ELF-1 (cell line): ENCODE measurements around the gene OPA3.

Experiments used
- DNase-seq: peaks from one replicate; pipeline ENCODE4 v3.0.0-alpha.2; 2016; ENCODE audit warnings: low read depth, low spot score

The OPA3 gene

GRCh38 chr19:45505151-45505995, 79.2 kb downstream of the OPA3 start:
- no peak for DNase-seq

- DNase-seq, result no peak
Measured at GRCh38 chr19:45503909-45504308, 80.7 kb downstream of the OPA3 start.

DNA sequence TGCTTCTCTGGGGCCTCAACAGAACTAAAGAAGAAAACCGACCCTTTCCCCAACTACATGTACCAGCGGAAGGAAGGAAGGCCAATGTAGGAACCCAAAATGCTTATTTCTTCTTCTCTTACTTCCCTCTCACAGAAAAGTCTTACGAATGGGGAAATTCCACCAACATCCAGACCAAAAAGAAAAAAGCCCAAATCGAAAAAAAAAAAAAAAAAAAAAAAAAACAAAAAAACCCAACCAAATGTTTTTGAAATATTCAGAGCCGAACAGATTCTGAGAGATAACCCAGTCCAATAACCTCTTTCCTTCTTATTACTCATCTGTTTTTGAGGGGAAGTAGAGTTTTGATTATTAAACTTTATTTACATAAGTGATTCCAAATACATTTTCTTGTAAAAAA, 82.5 kb downstream of the OPA3 start:
- no peak for DNase-seq

- peak; percentile 54 for DNase-seq
Measured at GRCh38 chr19:45501730-45502014, 82.9 kb downstream of the OPA3 start.

- DNase-seq, result peak; percentile 69
Measured at GRCh38 chr19:45500918-45501729, 83.5 kb downstream of the OPA3 start.

- peak; percentile 98 for DNase-seq
Measured at GRCh38 chr19:45499196-45500180, 85.1 kb downstream of the OPA3 start.

DNA sequence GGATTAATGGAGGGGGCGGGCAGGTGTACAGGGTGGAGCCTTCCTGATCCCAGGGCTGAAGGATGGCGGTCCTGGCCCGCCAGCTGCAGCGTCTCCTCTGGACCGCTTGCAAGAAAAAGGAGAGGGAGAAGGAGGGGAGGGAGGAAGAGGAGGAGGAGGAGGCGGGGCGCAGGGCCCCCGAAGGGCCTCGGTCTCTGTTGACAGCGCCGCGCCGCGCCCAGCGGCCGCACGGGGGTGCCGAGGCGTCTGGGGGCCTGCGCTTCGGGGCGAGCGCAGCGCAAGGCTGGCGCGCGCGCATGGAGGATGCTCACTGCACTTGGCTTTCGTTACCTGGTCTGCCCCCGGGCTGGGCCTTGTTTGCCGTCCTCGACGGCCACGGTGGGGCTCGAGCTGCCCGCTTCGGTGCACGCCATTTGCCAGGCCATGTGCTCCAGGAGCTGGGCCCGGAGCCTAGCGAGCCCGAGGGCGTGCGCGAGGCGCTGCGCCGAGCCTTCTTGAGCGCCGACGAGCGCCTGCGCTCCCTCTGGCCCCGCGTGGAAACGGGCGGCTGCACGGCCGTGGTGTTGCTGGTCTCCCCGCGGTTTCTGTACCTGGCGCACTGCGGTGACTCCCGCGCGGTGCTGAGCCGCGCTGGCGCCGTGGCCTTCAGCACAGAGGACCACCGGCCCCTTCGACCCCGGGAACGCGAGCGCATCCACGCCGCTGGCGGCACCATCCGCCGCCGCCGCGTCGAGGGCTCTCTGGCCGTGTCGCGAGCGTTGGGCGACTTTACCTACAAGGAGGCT, 86.0 kb downstream of the OPA3 start, which contains the start of gene PPM1N:
Gene PPM1N, plus strand, starts transcription at position 33 of the 785 bp plus-strand sequence. Its CDS starts 30 bp downstream, at position 63.
- peak; percentile 52 for DNase-seq

DNA sequence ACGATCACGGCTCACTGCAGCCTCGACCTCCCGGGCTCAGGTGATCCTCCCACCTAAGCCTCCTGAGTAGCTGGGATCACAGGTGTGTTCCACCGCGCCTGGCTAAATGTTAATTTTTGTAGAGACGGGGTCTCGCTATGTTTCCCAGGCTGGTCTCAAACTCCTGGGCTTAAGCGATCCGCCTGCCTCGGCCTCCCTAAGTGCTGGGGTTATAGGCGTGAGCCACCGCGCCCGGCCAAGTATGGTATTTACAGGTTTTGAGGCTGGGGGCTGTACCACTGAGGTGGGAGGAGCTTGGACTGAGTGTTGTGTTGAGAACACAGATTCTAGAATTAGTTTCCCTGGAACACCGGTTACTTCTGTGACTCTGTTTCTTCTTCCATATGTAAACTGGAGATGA, 86.8 kb downstream of the OPA3 start:
- peak; percentile 65 for DNase-seq

DNA sequence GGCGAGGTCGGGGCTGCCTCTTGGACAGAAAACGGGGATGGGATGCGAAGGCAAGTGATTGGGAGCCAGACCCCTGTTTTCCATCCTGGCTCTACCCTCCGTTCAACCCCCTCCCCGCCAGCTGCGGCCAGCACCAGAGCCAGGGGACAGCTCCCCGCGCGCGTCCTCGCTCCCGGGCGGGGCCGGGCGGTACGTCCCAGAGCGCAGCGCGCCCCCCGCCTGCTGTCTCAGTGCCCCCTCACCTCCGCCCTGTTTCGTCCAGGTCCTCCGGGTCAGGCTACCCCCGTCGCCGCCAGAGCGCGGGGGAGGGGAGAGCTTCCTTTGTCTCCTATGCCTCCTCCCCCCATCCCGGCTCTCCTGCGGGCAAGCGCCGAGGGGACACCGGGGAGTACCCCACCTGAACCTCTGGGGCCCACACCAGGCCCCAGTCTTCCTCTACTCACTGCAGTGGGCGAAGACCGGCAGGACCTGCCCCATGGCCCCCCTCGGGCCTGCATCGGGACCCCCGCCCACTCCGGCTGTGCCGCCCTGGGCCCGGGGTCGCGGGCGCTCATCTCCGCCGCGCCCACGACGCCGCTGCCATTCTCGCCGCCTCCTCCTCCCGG, 88.2 kb downstream of the OPA3 start:
- DNase-seq, result peak; percentile 84

- no peak for DNase-seq
Measured at GRCh38 chr19:45495178-45495577, 89.4 kb downstream of the OPA3 start.

DNA sequence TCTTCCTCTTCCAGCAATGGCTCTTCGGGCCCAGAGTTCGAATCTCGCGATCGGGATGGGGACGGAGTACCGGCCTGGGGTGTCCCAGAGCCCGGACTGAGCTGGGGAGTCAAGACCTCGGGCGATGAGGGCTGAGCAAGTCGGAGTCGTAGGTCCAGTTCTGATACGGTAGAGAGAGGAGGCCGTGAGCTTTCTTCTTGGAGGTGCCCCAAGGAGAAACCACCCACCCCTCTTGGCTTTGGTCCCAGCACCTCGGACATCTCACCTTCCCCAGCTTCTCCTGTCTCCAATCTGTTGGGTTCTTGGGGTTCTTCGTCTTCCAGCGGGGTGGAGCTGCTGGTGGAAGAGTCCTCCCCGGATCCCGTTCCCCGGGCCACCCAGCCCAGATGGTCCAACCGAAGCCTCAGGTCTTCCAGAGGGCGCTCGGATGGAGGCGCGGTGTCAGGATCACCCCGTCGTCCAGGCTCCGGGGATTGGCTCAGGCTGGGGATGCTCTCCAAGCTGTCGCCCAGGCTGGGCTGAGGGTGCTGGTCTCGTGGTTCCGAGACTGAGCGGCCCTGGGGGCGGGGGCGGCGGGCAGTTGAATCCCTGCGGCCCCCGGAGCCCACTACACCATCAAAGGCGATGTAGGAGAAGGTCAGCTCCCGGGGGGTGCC, 90.2 kb downstream of the OPA3 start:
- DNase-seq, result no peak

- peak; percentile 88 for DNase-seq
Measured at GRCh38 chr19:45492627-45493470, 91.8 kb downstream of the OPA3 start.

GRCh38 chr19:45492137-45492626, 92.4 kb downstream of the OPA3 start:
- DNase-seq, result no peak

DNA sequence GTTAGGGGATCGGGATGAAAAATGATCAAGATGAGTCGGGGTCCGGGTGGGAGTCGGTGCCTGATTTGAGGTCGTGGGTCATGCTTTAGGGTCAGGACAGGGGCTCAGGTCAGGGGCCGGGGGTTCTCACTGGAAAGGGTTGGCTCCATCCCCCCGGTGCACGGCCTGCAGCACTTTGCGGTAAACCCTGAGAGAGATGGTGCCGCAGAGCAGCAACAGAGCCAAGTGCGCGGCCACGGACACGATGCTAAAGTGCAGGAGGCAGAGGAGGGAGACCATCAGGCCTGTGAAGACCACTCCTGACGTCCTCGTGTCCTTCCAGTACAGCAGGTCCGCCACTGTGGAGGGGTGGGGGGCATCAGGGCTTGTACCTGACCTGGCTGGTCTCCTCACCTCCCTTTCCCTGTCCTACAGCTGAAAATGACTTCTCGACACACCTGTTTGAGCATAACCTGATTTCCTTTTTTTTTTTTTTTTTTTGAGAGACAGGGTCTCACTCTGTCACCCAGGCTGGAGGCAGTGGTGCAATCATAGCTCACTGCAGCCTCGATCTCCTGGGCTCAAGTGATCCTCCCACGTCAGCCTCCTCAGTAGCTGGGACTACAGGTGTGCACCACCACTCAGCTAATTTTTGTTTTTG, 95.3 kb downstream of the OPA3 start:
- DNase-seq, result no peak

DNA sequence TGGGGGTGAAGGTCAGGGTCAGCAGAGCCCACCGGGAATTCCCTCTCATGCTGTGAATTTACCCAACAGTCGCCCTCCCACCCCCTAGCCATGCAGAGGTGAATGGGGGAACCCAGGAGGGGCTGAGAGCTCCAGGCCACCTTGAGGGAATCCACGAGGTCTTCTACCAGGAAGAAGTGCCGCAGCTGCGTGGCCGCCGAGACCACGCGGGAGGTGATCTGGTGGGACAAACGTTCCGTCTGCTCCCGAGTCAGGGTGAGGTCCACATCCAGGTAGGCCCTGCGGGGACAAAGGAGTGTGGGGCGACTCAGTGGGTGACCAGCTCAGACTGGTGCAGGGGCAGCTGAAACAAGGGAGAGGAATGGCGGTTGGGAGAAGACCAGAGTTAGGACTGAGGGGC, 95.9 kb downstream of the OPA3 start:
- DNase-seq, result no peak

DNA sequence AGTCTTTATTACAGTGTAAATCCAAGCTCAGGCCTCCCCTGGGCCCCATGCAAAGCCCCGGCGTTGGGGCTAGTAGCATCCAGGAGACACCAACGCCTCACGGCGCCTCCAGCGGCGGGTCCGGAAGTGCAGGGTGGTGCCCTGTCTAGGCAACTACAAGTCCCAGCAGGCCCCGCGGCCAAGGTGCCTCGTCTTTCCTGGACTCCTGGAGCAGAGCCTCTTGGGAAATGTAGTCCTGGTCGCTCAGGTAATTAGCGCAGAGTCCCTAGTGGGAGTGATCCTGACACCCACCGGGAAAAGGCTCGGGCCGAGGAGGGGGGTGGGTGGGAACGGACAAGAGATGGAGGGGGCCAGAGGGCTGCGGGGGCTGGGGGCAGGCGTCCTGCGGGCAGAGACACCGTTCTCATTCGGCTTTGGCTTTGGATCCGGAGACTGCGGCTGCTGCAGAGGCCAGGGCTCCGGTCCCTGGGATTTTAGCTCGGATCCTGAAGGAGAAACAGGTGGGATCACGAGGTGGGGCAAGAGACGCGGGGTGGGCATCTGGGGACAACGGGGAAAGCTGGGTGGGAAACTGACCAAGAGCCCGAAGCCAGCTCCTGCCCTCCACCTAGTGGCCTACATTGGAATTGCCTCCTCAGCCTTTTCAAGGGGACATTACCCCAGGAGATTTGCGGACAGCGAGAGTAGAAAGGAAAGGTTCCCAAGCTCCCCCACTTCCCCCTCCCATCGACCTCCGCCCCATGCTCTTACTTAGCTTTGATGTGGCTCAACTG, 99.1 kb downstream of the OPA3 start:
- DNase-seq, result peak; percentile 97

DNA sequence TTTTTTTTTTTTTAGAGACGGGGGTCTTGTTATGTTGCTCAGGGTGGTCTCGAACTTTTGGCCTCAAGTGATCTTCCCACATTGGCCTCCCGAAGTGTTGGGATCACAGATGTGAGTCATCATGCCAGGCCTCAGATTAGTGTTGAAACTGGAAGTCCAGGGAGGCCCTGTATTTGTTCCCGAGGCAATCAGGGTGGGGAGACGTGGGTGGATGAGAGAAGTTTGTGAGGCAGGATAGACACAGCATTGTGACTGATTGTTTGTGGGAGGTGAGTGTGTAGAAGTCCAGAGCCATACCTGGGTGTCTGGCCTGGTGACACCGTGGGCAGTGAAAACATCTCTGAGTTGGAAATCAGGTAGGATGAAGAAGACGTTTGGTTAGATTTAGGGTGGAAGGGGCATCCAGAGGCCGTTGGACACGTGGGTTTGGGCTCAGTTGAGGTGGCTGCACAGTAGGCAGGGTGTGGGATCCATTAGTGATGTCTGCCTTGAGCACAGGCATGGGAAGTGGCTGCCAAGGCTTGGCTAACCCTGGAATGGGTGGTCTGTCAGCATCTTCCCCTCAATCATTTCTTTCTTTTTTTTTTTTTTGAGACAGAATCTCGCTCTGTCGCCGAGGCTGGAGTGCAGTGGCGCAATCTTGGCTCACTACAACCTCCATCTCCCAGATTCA, 100.2 kb downstream of the OPA3 start:
- no peak for DNase-seq
